AG10803 (cell line): Measurements from ENCODE around the gene MMGT1.
"Not testable (repeated sequence)": the region's sequence is repeated elsewhere in the genome, so short reads cannot be mapped to it uniquely, and the experiment has no call there.

Experiments used
- DNase-seq: peaks from one replicate; pipeline ENCODE4 v3.0.0; 2010; ENCODE audit warnings: low read depth
- H3K4me3 ChIP-seq: 2 replicates; pipeline ENCODE4 v1.5.1; 2011; ENCODE audit warnings: mild to moderate bottlenecking, low read length, control low read depth
- CTCF ChIP-seq: conservative IDR thresholded peaks from 2 replicates; pipeline ENCODE4 v1.5.1; 2011; ENCODE audit warnings: mild to moderate bottlenecking, low read length, control low read depth, inconsistent platforms

MMGT1 gene

GRCh38 chrX:135931644-135932487 is 41.9 kb downstream of the MMGT1 start:
- H3K4me3 ChIP-seq: no peak overlapping the region
- peak; percentile 67 for TF ChIP-seq CTCF
- peak; percentile 27 for DNase-seq

- no peak overlapping the region for H3K4me3 ChIP-seq
- no peak for TF ChIP-seq CTCF
- DNase-seq: no peak
Observed at GRCh38 chrX:135927897-135928296, 45.9 kb downstream of the MMGT1 start.

GRCh38 chrX:135923353-135923752 is 50.4 kb downstream of the MMGT1 start:
- 0 out of 2 replicates have a peak, but pooled peaks have one; percentile 3 for TF ChIP-seq CTCF
- no peak overlapping the region for H3K4me3 ChIP-seq
- DNase-seq: no peak

GRCh38 chrX:135920516-135920915 is 53.3 kb downstream of the MMGT1 start:
- not testable (repeated sequence) for H3K4me3 ChIP-seq, DNase-seq

- no peak overlapping the region for H3K4me3 ChIP-seq
- no peak for DNase-seq
- TF ChIP-seq CTCF: no peak
Observed at GRCh38 chrX:135914404-135914803, 59.4 kb downstream of the MMGT1 start.
